ENCODE measurements around the gene DNAAF1.

GRCh38 chr16:84215531-84215930 is 70.4 kb downstream of the DNAAF1 start:
- TF ChIP-seq CTCF (IDR thresholded peaks at IDR 0.05): no peak
- no peak for TF ChIP-seq EZH2phosphoT487 (IDR thresholded peaks at IDR 0.05)
- no peak for TF ChIP-seq EZH2 (IDR thresholded peaks at IDR 0.05)
